WTC11 (cell line): ENCODE data around the gene DCUN1D2. TPM values are rescaled to one million over a fixed set of nuclear protein-coding genes. Genes with fewer than 3 reads are reported as not detected.

Experiments
- ATAC-seq: fragments of 200-7000 bp; cut with Tn5 transposase; 2 replicates; pipeline ENCODE4 v1.10.0; 2021; ENCODE audit warnings: mild to moderate bottlenecking, moderate library complexity
- CTCF ChIA-PET: fragments of 300-600 bp; sonication (Branson Sonifier 250); formaldehyde crosslinking; loops from one replicate; lab custom pipeline; 2021; ENCODE audit warnings: antibody characterized with exemption; lab: Charles Lee
- POLR2A ChIA-PET: fragments of 350-600 bp; sonication (Branson Sonifier 250); formaldehyde crosslinking; loops from one replicate; lab custom pipeline; 2021; ENCODE audit warnings: antibody characterized with exemption; lab: Charles Lee
- DNase-seq: peaks from one replicate; pipeline ENCODE4 v3.0.0; 2021; ENCODE audit warnings: low spot score
- H3K27ac Mint-ChIP-seq: 2 replicates; pipeline ENCODE4 v1.8.0; 2021; ENCODE audit warnings: mixed read lengths
- H3K27me3 Mint-ChIP-seq: 2 replicates; pipeline ENCODE4 v1.8.0; 2021; ENCODE audit warnings: low read depth, mild to moderate bottlenecking, moderate library complexity, mixed read lengths
- H3K36me3 Mint-ChIP-seq: 2 replicates; pipeline ENCODE4 v1.8.0; 2021; ENCODE audit warnings: mixed read lengths
- H3K4me1 Mint-ChIP-seq: 2 replicates; pipeline ENCODE4 v1.8.0; 2022; ENCODE audit warnings: mixed read lengths
- H3K4me3 Mint-ChIP-seq: 2 replicates; pipeline ENCODE4 v1.8.0; 2021; ENCODE audit warnings: mild to moderate bottlenecking, moderate library complexity, mixed read lengths
- H3K9me3 Mint-ChIP-seq: 2 replicates; pipeline ENCODE4 v1.8.0; 2021; ENCODE audit warnings: mixed read lengths
- ATF1 ChIP-seq: sonication (generic); formaldehyde crosslinking; IDR thresholded peaks from 2 replicates; pipeline ENCODE4 v1.8.1; 2023; ENCODE audit warnings: mild to moderate bottlenecking, moderate library complexity, missing genetic modification reagents
- CREM ChIP-seq: sonication (generic); formaldehyde crosslinking; IDR thresholded peaks from 2 replicates; pipeline ENCODE4 v1.8.1; 2022; ENCODE audit warnings: mild to moderate bottlenecking, missing genetic modification reagents, moderate library complexity
- JAZF1 ChIP-seq: fragments of 250-450 bp; sonication (Bioruptor Pico); IDR thresholded peaks from 2 replicates; pipeline ENCODE4 v1.9.0; 2021; ENCODE audit warnings: moderate library complexity, mild to moderate bottlenecking, inconsistent platforms
- MXD4 ChIP-seq: fragments of 250-450 bp; sonication (Bioruptor Pico); IDR thresholded peaks from 2 replicates; pipeline ENCODE4 v1.8.0; 2021; ENCODE audit warnings: mild to moderate bottlenecking, moderate library complexity, borderline replicate concordance
- NFYB ChIP-seq: sonication (generic); formaldehyde crosslinking; conservative IDR thresholded peaks from 2 replicates; pipeline ENCODE4 v1.8.0; 2022; ENCODE audit warnings: low read depth, missing genetic modification reagents
- NR3C1 ChIP-seq: sonication (generic); formaldehyde crosslinking; conservative IDR thresholded peaks from 2 replicates; pipeline ENCODE4 v1.8.1; 2023; ENCODE audit warnings: low read depth, mild to moderate bottlenecking, missing genetic modification reagents
- PRDM15 ChIP-seq: sonication (generic); formaldehyde crosslinking; IDR thresholded peaks from 2 replicates; pipeline ENCODE4 v1.8.0; 2022; ENCODE audit warnings: missing genetic modification reagents
- PRRX2 ChIP-seq: fragments of 250-450 bp; sonication (Bioruptor Pico); IDR thresholded peaks from 2 replicates; pipeline ENCODE4 v1.8.0; 2021; ENCODE audit warnings: mild to moderate bottlenecking
- RORB ChIP-seq: fragments of 250-450 bp; sonication (Bioruptor Pico); IDR thresholded peaks from 2 replicates; pipeline ENCODE4 v1.9.0; 2021; ENCODE audit warnings: mild to moderate bottlenecking
- SMAD4 ChIP-seq: sonication (generic); formaldehyde crosslinking; IDR thresholded peaks from 2 replicates; pipeline ENCODE4 v1.8.0; 2022; ENCODE audit warnings: mild to moderate bottlenecking, missing genetic modification reagents
- TEAD4 ChIP-seq: sonication (generic); formaldehyde crosslinking; IDR thresholded peaks from 2 replicates; pipeline ENCODE4 v1.8.0; 2022; ENCODE audit warnings: mild to moderate bottlenecking, missing genetic modification reagents
- USF1 ChIP-seq: sonication (generic); formaldehyde crosslinking; IDR thresholded peaks from 2 replicates; pipeline ENCODE4 v1.8.0; 2022; ENCODE audit warnings: mild to moderate bottlenecking, missing genetic modification reagents
- USF2 ChIP-seq: sonication (generic); formaldehyde crosslinking; IDR thresholded peaks from 2 replicates; pipeline ENCODE4 v1.8.1; 2023; ENCODE audit warnings: mild to moderate bottlenecking, missing genetic modification reagents, moderate library complexity
- ZBTB21 ChIP-seq: sonication (generic); formaldehyde crosslinking; IDR thresholded peaks from 2 replicates; pipeline ENCODE4 v1.8.1; 2023; ENCODE audit warnings: mild to moderate bottlenecking, missing genetic modification reagents, borderline replicate concordance
- ZNF138 ChIP-seq: sonication (generic); formaldehyde crosslinking; conservative IDR thresholded peaks from 2 replicates; pipeline ENCODE4 v1.8.1; 2022; ENCODE audit warnings: mild to moderate bottlenecking, moderate library complexity, missing genetic modification reagents
- ZNF232 ChIP-seq: sonication (generic); formaldehyde crosslinking; IDR thresholded peaks from 2 replicates; pipeline ENCODE4 v1.8.0; 2022; ENCODE audit warnings: mild to moderate bottlenecking, missing genetic modification reagents
- ZNF423 ChIP-seq: fragments of 250-450 bp; sonication (Bioruptor Pico); IDR thresholded peaks from 2 replicates; pipeline ENCODE4 v2.1.2; 2022; ENCODE audit warnings: mild to moderate bottlenecking, moderate library complexity
- ZNF512 ChIP-seq: sonication (generic); formaldehyde crosslinking; IDR thresholded peaks from 2 replicates; pipeline ENCODE4 v1.8.1; 2022; ENCODE audit warnings: missing genetic modification reagents, borderline replicate concordance
- total RNA-seq: library from RNA; stranded (reverse); gene quantifications from 3 replicates; pipeline ENCODE4 v1.2.3, GENCODE V29; 2021

The DCUN1D2 gene
- total RNA-seq, 1 experiment from 2014 or later: 42.5 TPM

GRCh38 chr13:113535381-113535781 lies 44.9 kb upstream of the DCUN1D2 start (continued):
- TF ChIP-seq USF2 (no peak), TEAD4 (no peak), ZNF138 (CRISPR knock-in tag) (no peak), ZNF512 (CRISPR knock-in tag) (no peak), JAZF1 (CRISPR knock-in tag) (no peak)

GRCh38 chr13:113534236-113534860 lies 43.8 kb upstream of the DCUN1D2 start:
- peaks cover 15% of the 10 kb centered on the region; the same call in 1 of the 2 replicates for H3K36me3 Mint-ChIP-seq
- H3K9me3 Mint-ChIP-seq: no peaks in the 10 kb centered on the region
- ATAC-seq (no peak), DNase-seq (peak; percentile 1)
- H3K27ac Mint-ChIP-seq: no peak overlapping the region
- H3K4me3 Mint-ChIP-seq: no peak overlapping the region
- CTCF ChIA-PET: interaction anchor here (3.0 kb wide), 1 partner anchor 28 kb away, joined by 29 read pairs; no protein-coding TSS in a partner anchor
- H3K27me3 Mint-ChIP-seq: no peaks in the 10 kb centered on the region
- POLR2A ChIA-PET: no interaction called here
- peaks cover 18% of the 10 kb centered on the region for H3K4me1 Mint-ChIP-seq
- no peak for TF ChIP-seq PRRX2
- TF ChIP-seq NR3C1 (CRISPR knock-in tag): no peak
- no peak for TF ChIP-seq ATF1 (CRISPR knock-in tag)
- no peak for TF ChIP-seq ZNF423 (CRISPR knock-in tag)
- no peak for TF ChIP-seq ZBTB21 (CRISPR knock-in tag)
- TF ChIP-seq USF2: no peak
- no peak for TF ChIP-seq CREM (CRISPR knock-in tag)
- TF ChIP-seq NFYB: no peak
- no peak for TF ChIP-seq ZNF232 (CRISPR knock-in tag)
- no peak for TF ChIP-seq USF1 (CRISPR knock-in tag)
- no peak for TF ChIP-seq RORB (CRISPR knock-in tag)
- TF ChIP-seq SMAD4 (CRISPR knock-in tag): no peak
- no peak for TF ChIP-seq MXD4 (CRISPR knock-in tag)
- TF ChIP-seq PRDM15 (CRISPR knock-in tag): no peak
